ENCODE results near the gene ABCC1.

DNA sequence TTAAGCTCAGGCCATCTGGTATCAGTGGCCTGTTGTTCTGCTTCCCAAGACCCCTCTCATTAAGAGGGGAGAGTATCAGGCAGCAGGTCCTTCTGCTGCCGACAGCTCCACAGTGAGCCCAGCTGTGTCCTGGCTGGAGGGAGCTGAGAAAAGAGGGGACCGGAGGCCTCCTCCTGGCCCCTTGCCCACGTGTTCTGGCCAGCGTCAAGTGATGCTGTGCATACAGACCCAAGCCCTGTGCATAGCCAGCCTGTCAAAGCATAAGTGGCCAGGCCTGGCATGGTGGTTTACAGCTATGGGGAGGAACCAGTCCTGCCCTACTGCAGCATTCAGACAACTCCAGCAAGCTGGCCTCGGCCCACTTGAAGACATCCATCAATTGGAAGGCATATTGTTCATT lies 225.9 kb downstream of the ABCC1 start:
- TF ChIP-seq, protein P1, sequence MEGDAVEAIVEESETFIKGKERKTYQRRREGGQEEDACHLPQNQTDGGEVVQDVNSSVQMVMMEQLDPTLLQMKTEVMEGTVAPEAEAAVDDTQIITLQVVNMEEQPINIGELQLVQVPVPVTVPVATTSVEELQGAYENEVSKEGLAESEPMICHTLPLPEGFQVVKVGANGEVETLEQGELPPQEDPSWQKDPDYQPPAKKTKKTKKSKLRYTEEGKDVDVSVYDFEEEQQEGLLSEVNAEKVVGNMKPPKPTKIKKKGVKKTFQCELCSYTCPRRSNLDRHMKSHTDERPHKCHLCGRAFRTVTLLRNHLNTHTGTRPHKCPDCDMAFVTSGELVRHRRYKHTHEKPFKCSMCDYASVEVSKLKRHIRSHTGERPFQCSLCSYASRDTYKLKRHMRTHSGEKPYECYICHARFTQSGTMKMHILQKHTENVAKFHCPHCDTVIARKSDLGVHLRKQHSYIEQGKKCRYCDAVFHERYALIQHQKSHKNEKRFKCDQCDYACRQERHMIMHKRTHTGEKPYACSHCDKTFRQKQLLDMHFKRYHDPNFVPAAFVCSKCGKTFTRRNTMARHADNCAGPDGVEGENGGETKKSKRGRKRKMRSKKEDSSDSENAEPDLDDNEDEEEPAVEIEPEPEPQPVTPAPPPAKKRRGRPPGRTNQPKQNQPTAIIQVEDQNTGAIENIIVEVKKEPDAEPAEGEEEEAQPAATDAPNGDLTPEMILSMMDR (IDR thresholded peaks at IDR 0.05), result no peak
- TF ChIP-seq ZNF138 (CRISPR knock-in tag; conservative IDR thresholded peaks at IDR 0.05), result no peak
- TF ChIP-seq NR2C2 (CRISPR knock-in tag; IDR thresholded peaks at IDR 0.05), result no peak
- TF ChIP-seq CBFB (CRISPR knock-in tag; IDR thresholded peaks at IDR 0.05; ENCODE audit: low read depth), result no peak
- TF ChIP-seq, protein P2, sequence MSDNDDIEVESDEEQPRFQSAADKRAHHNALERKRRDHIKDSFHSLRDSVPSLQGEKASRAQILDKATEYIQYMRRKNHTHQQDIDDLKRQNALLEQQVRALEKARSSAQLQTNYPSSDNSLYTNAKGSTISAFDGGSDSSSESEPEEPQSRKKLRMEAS (CRISPR knock-in tag; IDR thresholded peaks at IDR 0.05), result no peak
- TF ChIP-seq CREM (CRISPR knock-in tag; IDR thresholded peaks at IDR 0.05), result no peak
- TF ChIP-seq, protein P3, sequence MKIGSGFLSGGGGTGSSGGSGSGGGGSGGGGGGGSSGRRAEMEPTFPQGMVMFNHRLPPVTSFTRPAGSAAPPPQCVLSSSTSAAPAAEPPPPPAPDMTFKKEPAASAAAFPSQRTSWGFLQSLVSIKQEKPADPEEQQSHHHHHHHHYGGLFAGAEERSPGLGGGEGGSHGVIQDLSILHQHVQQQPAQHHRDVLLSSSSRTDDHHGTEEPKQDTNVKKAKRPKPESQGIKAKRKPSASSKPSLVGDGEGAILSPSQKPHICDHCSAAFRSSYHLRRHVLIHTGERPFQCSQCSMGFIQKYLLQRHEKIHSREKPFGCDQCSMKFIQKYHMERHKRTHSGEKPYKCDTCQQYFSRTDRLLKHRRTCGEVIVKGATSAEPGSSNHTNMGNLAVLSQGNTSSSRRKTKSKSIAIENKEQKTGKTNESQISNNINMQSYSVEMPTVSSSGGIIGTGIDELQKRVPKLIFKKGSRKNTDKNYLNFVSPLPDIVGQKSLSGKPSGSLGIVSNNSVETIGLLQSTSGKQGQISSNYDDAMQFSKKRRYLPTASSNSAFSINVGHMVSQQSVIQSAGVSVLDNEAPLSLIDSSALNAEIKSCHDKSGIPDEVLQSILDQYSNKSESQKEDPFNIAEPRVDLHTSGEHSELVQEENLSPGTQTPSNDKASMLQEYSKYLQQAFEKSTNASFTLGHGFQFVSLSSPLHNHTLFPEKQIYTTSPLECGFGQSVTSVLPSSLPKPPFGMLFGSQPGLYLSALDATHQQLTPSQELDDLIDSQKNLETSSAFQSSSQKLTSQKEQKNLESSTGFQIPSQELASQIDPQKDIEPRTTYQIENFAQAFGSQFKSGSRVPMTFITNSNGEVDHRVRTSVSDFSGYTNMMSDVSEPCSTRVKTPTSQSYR (CRISPR knock-in tag; IDR thresholded peaks at IDR 0.05), result no peak
- TF ChIP-seq, protein P4, sequence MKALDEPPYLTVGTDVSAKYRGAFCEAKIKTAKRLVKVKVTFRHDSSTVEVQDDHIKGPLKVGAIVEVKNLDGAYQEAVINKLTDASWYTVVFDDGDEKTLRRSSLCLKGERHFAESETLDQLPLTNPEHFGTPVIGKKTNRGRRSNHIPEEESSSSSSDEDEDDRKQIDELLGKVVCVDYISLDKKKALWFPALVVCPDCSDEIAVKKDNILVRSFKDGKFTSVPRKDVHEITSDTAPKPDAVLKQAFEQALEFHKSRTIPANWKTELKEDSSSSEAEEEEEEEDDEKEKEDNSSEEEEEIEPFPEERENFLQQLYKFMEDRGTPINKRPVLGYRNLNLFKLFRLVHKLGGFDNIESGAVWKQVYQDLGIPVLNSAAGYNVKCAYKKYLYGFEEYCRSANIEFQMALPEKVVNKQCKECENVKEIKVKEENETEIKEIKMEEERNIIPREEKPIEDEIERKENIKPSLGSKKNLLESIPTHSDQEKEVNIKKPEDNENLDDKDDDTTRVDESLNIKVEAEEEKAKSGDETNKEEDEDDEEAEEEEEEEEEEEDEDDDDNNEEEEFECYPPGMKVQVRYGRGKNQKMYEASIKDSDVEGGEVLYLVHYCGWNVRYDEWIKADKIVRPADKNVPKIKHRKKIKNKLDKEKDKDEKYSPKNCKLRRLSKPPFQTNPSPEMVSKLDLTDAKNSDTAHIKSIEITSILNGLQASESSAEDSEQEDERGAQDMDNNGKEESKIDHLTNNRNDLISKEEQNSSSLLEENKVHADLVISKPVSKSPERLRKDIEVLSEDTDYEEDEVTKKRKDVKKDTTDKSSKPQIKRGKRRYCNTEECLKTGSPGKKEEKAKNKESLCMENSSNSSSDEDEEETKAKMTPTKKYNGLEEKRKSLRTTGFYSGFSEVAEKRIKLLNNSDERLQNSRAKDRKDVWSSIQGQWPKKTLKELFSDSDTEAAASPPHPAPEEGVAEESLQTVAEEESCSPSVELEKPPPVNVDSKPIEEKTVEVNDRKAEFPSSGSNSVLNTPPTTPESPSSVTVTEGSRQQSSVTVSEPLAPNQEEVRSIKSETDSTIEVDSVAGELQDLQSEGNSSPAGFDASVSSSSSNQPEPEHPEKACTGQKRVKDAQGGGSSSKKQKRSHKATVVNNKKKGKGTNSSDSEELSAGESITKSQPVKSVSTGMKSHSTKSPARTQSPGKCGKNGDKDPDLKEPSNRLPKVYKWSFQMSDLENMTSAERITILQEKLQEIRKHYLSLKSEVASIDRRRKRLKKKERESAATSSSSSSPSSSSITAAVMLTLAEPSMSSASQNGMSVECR (CRISPR knock-in tag; IDR thresholded peaks at IDR 0.05; ENCODE audit: borderline replicate concordance), result no peak

Measured in WTC11 (cell line).